ENCODE measurements around the gene CD109.
A peak's percentile ranks its signal among the peaks of the same experiment; 100 is the strongest.

CD109 gene

DNA sequence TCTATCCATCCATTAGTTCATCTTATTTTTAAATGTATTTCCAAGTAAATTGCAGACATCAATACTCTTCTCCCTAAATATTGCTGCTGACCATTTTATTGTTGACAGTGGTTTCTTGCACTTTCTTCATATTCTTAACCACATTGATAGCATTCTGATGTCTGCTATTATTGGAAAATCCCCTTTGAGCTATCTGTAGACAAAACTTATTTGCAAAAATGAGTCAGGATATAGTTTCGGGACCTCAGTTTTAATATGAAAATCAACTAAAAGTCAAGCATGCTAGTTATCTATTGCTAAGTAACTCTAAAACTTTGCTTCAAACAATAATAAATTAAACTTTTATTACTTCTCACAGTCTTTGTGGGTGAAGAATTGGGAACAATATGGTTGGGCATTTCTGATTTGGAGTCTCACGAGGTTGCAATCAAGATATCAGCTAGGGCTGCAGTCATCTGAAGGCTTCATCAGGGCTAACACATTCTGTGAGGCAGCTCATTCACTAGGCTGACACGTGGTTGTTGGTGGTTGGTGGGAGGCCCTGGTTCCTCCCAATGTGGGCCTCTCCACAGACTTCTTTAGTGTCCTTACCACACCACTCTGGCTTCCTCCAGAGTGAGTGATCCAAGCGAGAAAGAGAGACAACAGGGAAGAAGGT, 32.7 kb downstream of the CD109 start:
- no peak for DNase-seq

DNA sequence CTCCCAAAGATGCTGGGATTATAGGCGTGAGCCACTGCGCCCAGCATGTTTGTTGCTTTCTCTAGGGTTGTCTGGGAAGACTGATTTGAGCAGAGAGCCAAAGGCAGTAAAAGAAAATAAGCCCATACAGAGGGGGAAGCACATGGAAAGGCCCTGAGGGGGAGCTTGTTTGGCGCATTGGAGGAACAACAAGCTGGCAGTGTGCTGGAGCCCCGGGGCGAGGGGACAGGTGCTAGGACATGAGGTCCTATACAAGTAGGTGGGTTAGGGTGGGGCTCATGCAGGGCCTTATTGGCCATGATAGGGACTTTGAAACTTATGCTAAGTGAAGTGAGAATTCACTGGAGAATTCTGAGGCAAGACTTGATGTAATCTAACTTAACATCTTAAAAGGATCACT, 35.3 kb downstream of the CD109 start:
- no peak for DNase-seq

DNA sequence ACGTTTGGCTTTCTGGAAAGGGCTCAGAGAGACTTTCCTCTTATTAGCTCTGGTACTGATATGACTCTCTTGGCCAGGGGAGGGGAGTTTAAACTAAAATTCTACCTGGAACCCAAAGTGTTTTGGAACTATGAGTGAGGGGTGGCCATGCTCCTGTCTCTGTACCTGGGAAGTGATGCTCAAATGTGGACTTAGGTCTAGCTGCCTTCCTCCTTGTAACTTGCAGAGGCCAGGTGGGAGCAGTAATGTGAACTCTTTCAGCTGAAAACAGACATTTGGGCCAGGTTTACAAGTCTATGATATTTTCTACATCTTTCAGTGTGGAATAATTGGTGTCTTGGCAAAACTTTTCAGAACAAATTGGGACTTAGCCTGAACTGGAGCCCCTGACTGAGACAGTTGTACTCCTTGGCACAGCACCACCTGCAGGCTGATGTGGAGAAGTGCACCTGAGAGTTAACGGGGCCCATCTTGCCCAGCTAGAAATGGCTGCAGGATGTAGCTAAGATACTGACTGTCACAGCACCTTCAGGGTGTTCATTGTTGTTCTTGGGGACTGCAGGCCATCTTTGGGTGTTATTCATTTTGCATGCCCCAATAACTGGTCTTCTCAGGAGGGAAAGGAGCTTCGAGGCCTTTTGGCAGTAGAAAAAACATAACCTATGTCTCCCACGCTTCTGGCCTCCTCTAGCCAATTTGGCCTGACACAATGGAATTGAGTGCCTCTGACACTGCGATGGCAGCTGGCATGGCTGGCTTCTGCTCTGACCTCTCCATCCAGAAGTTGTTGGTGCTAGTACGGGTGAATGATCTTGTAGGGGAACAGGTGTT, 37.1 kb downstream of the CD109 start:
- peak; percentile 79 for DNase-seq

DNA sequence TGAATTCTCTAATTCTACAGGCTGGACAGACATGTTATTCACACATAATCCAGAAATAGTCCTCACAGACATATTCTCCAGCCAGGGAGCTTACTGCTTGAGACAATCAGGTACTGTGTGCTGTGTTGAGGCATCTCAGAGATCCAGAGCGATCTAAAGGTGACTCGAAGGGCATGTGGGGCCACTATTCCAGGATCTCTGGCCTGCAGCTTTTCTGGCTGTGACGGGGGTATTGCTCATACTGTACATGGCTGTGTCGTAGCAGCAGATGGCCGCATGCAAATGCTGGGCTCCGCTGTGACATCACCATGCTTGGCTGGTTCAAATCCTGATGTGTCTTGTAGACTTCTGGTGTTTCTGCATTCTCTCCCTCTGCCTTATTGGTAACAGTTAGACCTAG, 37.8 kb downstream of the CD109 start:
- no peak for DNase-seq

DNA sequence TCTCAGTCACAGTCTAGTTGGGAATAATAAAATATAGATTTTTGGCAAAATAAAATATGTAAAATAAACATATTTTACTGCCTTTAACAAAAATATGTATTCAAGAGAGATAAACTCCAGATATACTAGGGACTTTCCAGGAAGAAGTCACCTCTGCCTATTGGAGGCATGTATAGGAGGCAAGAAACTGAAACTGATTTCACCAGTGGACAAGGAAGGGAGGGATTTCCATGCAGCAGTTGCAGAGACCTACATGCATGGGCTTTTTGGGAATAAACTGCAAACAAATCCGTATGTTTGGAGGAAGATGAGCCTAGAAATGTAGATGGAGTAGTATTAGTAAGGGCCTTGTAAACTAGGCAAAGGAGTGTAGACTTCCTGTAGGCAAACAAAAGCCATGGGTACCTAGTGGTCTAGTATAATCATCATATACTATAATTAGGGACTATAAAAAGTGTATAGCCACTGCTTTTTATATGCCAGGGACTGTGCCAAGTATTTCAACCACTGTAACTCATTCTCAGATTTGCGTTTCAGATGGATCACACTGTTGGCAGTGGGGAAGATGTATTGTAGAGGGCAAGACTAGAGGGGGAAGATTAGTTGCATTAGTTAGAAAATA, 38.9 kb downstream of the CD109 start:
- DNase-seq, result no peak

DNA sequence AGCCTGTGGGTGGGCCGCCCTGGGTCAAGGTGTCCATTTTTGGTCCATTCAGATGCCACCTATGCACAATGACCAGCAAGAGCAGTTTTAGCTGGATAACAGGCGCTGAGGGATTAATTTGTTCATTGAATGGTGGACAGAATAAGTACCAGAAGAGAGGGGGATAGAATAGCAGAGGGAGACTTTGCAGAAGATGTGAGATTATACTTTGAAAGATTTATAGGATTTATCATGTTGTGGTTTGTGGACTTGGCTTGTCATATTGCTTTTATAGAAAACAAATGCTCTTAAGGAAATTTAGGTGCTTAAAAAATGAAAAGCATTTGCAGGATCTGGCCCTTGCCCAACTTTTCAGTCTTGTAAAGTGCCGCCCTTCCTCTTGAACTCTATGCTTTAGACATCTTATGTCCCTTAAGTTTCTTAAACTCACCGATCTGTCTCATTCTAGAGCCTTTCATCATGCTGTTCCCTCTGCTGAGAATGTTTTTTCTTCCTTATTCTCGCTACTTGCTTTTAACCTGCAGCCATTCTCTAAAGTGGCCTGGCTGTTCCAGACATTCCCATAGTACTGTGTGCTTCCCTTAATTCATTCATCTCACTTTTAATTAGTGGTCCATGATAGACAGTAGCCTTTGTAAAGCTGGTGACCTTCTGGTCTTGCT, 42.5 kb downstream of the CD109 start:
- no peak for DNase-seq

DNA sequence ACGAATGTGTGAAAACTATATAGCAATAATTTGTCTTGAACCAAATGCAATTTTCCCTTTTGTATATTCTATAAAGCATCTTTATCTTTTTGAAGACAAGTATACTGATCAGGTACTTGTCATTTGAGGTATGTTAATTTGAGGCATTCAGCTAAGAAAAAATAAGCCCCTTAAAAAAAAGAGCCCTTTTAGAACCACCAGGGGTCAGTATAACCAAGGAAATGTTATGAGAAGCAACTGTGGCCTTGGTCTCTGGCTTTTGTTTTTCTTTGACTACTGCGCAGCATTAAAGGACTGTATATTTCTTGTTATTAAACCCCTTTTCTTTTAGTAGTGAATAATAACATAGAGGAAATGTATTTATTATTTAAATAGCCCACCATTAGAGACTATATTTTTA, 43.1 kb downstream of the CD109 start:
- DNase-seq, result peak; percentile 76

DNA sequence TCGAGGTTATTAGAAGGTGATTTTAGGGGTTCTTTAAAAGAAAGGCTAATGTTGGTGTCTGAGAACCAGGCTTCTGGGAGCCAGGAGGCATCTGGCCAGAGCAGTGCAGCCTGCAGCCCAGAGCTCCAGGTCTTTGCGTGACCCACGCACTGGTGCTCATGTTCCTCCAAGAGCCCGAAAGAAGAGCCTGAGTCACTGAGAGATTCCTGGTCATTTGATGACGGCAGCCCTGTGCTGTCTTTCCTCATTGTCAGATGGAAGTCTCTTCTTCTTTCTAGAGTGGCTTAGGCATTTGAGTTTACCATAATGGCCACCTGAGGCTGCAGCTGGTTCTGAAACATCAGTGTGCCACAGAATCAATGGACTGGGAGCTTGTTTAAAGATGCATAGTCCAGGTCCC, 46.4 kb downstream of the CD109 start:
- DNase-seq, result no peak

DNA sequence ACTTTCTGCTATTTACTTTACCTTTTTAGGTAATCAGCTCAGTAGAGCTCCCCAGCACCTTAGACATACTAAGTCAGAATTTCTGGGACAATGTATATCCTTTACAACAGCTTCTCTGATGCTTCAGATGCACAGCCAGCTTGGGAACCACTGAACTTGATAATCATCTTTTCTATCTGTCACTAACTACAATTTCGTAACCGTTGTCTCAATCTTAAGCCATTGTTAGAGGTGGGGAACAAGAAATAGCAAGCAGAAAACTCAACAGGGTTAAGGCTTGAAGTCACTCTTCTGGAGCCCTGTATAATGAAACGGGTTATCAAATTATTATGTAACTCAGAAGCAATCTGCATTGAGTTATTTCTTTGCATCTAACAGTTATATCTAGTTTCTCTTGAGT, 47.1 kb downstream of the CD109 start:
- no peak for DNase-seq

DNA sequence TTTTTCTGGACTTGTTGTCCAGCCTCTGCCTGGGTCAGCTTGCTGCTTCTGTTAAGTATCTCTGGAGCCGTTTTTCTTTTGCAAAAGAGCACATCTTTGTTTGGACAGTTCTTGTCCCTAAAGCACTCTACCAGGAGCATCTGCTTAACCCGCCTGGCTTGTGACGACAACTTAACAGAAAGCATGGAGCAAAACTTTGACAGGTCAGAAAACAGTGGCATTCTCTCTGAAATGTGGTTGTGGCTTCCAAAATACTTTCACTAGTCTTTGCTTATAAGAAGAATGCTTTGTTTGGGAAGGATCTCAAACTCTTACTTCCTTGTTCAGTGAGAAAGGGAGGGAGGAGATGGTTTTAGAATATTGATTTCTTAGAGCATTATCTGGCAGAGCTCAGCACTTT, 47.6 kb downstream of the CD109 start:
- peak; percentile 23 for DNase-seq

DNA sequence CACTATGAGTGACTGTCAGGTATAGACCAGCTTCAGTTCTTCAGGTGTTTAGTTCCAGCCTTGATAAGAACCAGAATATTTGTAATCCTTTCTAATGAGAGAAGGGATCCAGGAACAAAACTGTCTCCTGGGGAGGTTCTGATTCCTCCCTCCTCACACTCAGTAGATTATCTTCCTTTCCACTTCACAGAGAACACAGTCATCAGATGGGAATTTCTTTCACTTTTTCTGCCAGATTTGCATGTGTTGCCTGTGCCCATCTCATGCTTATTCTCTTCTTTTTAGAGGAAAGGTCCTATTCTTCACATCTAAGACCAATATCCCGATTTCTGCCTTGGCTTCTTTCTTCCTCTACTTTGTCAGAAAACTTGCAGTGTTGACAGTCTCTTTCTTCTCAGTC, 50.8 kb downstream of the CD109 start:
- peak; percentile 39 for DNase-seq

DNA sequence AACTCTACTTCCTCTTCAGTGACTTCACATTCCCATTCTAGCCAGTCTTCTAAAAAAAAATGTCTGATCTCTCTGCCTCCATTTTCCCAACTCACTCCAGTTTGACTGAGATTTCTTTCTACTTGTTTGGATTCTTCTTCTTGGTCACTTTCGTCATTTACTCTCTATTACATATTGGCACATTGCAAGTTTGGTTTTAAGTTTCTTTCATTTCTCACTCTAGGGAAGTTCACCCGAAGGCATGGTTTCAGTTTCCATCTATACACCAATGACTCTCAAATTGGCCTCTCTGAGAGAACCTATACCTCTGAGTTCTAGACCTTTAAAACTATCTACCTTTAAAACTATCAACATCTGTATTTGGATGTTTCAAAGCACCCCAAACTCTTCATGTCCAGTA, 51.3 kb downstream of the CD109 start:
- DNase-seq, result no peak

DNA sequence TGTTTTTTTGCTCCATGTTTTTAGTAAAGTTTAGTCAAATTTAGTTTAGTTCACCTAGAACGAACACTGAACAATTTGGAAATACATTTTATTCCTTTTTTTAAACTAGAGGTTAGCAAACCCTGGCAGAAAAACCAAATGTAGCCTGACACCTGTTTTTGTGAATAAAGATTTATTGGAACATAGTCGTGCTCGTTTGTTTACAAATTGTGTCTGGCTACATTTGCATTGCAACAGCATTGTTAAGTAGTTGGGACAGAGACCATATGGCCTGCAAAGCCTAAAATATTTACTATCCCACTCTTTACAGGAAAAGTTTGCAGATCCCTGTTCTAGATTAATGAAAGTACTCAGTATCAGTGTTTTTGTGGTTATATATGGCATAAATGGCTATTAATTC, 56.9 kb downstream of the CD109 start:
- DNase-seq, result no peak

DNA sequence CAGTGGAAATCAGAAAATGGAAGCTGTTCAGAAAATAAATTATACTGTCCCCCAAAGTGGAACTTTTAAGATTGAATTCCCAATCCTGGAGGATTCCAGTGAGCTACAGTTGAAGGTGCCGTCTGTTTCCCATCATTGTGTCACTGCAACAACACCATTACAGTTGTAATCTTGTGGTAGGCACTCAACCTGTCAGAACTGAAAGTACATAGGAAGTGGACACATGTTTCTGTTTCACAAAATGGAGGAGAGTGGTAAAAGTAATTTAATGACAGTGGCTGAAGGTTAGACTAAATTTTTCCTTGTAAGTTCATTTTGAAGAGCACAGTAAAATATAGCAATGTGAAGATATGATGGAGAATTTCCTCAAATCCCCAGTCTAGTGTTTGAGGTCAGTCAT, 70.0 kb downstream of the CD109 start:
- DNase-seq, result no peak

DNA sequence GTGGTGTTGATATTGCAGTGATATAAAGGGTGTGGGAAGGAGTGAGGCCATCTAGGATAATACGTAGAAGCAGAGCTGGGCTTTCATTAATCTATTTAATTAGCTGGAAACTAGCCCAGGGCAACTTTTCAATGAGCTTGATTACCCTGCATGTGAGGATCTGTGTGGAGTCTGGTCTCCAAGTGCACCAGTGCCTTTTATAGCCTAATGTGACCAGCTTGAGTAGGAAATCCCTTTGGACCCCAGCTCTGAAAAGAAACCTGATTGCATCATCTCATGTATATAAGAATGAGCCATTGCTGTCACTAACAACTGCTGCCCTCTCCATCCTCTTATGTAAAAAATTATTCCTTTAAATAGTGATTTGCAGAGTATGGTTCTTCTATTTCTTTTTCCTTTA, 72.6 kb downstream of the CD109 start:
- DNase-seq, result peak; percentile 22

DNA sequence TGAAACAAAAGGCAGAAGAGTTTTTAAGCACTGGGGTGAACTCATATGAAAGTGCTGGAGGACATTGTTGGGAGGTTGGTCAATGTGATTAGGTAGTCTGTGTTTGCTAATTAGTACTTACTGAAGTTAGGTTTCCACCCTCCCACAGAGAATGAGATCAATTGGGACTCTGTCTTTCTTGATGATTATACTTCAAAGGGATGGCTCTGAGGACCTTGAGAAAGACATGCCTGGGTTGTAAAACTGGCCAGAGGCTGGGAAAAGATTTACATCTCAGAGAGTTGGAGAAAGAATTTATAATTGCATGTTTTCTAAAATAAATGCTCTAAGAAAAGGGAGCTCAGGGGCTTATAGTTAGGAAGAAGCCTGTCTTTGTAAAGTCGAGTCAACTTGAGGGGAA, 74.0 kb downstream of the CD109 start:
- DNase-seq, result no peak

DNA sequence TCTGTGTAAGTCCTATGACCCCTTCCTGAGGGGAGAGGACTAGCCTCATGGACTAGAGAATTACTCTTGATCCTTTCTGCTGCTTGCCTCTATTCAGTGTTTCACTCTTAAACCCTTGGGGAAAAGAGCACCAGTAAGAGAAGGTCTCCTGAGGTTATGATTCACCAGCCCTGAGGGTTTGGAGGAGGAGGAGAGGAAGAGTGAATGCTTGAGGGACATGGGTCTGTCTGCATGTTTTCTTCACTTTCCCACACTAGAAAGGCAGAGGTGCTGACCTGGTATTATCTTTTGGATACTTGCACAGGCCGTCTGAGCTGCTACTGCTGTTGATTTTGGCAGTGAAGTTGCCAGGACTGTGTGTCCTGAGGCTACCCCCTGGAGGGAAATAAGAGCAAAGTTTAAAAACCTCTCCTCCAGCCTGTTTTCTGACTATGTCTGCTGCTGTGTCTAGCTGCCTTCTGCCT, 78.3 kb downstream of the CD109 start:
- peak; percentile 96 for DNase-seq

DNA sequence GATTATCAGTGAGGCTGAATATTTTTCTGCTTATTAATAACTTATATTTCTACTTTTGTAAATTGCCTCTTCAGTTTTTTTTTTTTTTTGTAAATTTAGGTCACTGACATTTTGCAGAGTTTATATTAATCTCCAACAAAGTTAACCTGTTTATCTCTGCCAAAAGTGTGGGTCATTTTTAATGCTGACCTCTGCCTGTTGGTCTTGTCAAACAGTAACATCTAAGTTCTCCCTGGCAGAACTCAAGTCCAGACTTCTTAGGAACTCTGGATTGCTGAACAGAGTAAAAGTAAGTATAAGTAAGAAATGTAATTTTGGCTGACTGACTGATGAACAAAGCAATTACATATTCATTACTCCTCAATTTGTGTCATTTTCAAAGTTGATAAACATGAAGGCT, 83.9 kb downstream of the CD109 start:
- DNase-seq, result no peak

DNA sequence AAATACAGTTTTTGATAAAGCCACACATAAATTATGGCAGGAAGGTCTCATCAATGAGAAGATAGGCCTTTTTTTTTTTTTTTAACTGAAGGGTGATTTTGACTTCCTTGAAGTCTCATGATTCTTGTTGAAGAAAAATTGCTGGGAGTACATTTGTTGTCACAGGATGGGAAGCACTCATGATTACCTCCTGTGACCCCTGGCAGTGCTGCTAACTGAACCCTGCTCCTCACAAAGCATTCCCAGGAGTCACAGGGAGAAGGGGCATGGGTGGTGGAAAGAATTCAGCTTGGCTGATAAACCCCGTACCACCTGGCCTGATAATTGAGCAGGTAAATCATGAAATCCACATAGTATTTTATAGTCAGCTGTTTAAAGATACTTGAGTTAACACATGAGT, 86.9 kb downstream of the CD109 start:
- no peak for DNase-seq

DNA sequence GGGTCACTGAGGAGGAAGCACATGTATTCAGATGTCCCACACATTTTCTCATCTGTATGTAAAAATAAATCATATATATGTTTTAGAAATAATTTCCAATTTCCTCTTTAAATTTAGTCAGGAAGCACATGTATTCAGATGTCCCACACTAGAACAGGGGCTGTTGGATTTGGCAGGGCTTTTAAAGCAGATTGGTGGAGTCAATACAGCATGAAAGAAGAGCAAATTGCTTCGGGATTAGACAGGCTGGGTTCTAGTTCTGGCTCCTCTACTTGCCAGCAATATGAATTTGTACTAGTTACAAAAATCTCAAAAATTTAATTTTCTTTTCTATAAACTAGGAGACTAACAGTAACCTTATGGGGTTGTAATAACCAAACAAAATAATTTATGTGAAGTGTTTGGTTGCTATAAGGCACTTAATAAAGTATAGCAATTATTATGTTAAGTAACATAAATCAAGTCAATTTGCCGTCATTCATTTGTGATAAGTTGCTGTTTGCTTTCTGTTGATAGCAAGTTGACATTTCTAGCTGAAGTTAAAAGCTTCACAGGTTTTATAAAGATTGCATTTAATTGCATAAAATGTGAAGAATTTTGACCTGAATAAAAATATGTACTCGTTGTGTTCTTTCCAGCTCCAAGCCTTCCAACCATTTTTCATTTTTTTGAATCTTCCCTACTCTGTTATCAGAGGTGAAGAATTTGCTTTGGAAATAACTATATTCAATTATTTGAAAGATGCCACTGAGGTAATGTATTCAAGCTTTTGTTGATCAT, 88.9 kb downstream of the CD109 start:
- DNase-seq, result no peak

DNA sequence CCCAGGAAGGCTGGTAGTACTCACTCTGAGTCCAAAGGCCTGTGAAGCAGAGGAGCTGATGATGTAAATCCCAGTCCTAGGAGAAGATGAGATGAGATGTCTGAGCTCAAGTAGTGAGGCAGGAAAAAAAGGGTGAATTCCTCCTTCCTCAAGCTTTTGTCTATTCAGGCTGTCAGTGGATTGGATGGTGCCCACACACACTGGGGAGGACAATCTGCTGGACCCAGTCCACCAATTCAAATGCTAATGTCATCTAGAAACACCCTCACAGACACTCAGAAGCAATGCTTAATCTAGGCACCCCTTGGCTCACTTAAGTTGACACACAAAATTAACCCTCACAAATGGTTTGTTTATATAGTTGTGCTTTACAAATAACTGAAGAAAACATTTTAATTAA, 94.6 kb downstream of the CD109 start:
- no peak for DNase-seq

DNA sequence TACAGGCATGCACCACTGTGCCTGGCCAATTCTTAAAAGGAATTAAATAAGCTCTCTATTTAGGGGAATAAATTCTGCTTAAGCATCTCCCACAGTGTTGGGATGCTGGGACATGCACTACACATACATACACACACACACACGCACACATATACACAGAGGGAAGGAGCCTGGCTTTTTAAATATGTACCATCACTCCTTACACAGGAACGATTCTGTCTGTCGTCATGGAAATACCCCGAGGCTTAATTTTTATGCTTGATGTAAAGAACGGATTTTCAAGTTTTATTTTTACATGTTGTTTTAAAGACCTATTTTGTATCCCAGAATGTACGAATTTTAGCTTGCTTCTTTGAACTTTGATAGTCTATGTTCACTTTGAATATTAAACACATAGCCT, 95.3 kb downstream of the CD109 start:
- DNase-seq, result no peak

DNA sequence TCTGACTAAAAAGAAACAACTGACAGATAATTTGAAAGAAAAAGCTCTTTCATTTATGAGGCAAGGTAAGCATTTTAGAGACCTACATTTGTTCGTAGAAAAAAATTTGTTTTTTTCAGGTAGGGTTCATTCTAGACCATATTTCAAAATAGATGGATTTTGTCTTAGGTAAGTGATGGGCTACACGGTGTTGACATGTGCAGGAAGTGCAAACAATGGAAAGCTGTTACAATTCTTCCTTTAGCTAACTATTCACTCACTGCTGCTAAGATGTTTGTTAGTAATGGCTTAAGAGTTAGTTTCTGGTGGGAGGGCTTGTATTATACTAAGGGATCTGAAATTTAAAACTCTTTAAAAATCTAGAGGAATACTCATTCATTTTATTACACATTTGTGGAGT, 96.7 kb downstream of the CD109 start:
- no peak for DNase-seq
